DMS114 treated with DMSO at 0.1 percent for 48 hours (cell line): ENCODE data around the gene CD40LG.

Source experiments
- DNase-seq: peaks from one replicate; lab custom pipeline; 2025; ENCODE audit not compliant: unreplicated experiment; lab: John Stamatoyannopoulos, UW

The CD40LG gene

DNA sequence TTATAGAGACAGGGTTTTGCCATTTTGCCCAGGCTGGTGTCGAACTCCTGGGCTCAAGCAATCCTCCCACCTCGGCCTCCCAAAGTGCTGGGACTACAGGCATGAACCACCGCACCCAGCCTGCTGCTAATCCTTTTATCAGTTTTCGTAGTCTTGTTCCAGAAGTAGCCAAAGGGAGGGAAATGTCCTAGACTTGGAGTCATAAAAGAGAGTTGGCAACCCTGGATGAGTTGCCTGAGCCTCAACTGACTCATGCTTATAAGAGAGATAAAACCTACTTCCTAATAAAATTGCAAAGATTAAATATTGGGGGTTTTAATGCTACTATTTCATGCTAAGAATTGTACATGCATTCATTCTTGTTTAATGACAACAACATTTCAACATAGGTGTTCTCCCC, 44.3 kb downstream of the CD40LG start:
- no peak for DNase-seq

DNA sequence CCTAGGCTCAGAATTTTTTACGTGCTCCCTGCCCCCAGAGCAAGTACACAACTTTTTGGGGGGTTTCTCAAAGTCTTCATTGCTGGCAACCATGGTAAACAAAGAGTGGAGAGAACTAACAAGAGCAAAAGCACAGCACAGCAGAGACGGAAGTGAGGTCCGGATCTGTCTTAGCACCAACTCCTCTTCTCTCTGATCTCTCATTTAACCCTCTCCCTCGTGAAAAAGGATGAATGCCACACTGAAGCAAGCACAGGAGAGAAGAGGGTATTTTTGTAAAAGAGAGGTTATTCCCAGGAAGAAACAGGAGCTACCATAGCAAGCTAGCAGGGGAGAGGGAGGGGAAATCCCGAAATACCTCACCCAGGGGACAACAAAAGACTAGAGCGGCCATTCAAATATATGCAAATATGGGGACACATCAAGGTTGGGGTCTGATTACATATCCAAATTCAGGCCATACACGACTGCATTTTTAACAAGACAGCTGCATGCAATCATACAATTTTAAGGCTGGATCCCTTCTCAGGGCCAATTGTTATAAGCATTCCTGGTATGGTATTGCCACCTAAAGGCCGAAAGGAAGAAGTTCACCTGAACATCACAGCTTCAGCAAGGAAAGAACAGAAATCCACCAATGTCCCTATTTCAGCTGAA, 46.6 kb downstream of the CD40LG start:
- DNase-seq = peak; percentile 4

DNA sequence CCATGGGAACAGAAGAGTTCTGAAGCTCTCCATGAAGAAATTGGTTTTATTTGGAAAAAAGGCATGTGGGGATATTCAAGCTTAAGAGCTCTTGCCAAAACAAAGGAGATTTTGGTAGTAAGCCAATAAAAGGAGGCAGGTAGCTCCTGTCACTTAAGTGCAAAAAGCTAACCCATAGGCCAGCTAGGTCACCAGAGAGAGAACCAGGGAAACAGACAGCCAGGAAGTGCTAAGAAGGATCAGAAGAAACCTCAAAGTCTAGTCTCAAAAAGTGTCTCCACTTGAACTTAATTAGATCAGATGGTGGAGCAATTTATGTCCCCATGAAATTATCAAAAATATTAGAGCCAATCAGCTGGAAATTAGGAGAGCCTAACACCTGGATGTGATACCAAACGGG, 49.2 kb downstream of the CD40LG start:
- no peak for DNase-seq

DNA sequence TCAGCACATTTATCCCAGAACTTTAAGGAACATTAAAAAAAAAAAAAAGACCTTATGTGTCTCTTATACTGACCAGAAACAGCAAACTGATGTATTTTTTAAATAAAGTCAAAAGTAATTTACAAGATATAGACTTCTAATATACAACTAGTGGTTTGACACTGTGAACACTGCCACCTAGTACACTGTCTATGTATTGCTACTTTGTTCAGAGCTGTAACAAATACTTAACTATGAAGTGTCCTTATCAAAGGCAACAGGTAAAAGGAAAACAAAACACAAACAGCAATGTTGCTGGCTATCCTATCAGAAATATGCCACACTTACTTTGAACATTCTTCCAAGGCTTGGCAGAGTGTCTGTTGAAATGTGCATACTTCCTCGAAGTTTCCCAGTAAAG, 60.4 kb downstream of the CD40LG start:
- DNase-seq = no peak
